Measurements from ENCODE around the gene IL17RA.

GRCh38 chr22:17138513-17138912 is 53.7 kb downstream of the IL17RA start:
- TF ChIP-seq CTCF (IDR thresholded peaks at IDR 0.05; ENCODE audit: low read depth, low read length, missing input control) (no peak), REST (IDR thresholded peaks at IDR 0.05) (no peak), GABPA (IDR thresholded peaks at IDR 0.05 in 1 of 2, conservative IDR thresholded peaks at IDR 0.05 in 1 of 2) (no peak), JUND (IDR thresholded peaks at IDR 0.05) (no peak), HNF4A (conservative IDR thresholded peaks at IDR 0.05) (no peak)
